GM12878 (cell line): ENCODE measurements around the gene CFAP92. TPM values are rescaled to one million over a fixed set of nuclear protein-coding genes. Genes with fewer than 3 reads are reported as not detected.

Experiments used
- BHLHE40 ChIP-seq, 2 experiments: fragments of 450-650 bp in 1 of 2; IDR thresholded peaks; 2 replicates each; pipeline ENCODE4 v1.6.1; 2011 to 2017; ENCODE audit warnings: low read depth in 2 of 2, borderline replicate concordance in 1 of 2, improper control_type of control experiment in 1 of 2, low read length in 1 of 2, mild to moderate bottlenecking in 1 of 2
- CEBPB ChIP-seq, 2 experiments: fragments of 150-350 bp in 1 of 2; IDR thresholded peaks; 2 replicates each; pipeline ENCODE4 v1.6.1; 2012 to 2014; ENCODE audit warnings: low read depth in 2 of 2, low read length in 2 of 2, borderline replicate concordance in 1 of 2, inconsistent platforms in 1 of 2
- FOS ChIP-seq: IDR thresholded peaks from 3 replicates; pipeline ENCODE4 v1.6.1; 2011; ENCODE audit warnings: borderline replicate concordance; ENCODE audit not compliant: insufficient read length; ENCODE audit errors: extremely low read depth
- HCFC1 ChIP-seq: fragments of 150-350 bp; IDR thresholded peaks from 2 replicates; pipeline ENCODE4 v1.6.1; 2014; ENCODE audit warnings: low read length
- MEF2A ChIP-seq: IDR thresholded peaks from 2 replicates; pipeline ENCODE4 v1.6.1; 2011; ENCODE audit warnings: low read depth, mild to moderate bottlenecking, low read length, moderate library complexity; ENCODE audit not compliant: insufficient read depth
- MXI1 ChIP-seq: fragments of 150-350 bp; IDR thresholded peaks from 2 replicates; pipeline ENCODE4 v1.6.1; 2011; ENCODE audit warnings: low read depth, mild to moderate bottlenecking, inconsistent platforms, low read length, improper control_type of control experiment
- NFYA ChIP-seq: IDR thresholded peaks from 2 replicates; pipeline ENCODE4 v1.6.1; 2011; ENCODE audit warnings: low read depth, mild to moderate bottlenecking, low read length, improper control_type of control experiment, borderline replicate concordance
- POLR2AphosphoS5 ChIP-seq: IDR thresholded peaks from 2 replicates; pipeline ENCODE4 v1.6.1; 2011; ENCODE audit warnings: mild to moderate bottlenecking, low read length, inconsistent platforms
- RAD51 ChIP-seq: fragments of 450-650 bp; IDR thresholded peaks from 2 replicates; pipeline ENCODE4 v1.6.1; 2016; ENCODE audit warnings: moderate library complexity, mild to moderate bottlenecking, inconsistent platforms
- SIX5 ChIP-seq: IDR thresholded peaks from 2 replicates; pipeline ENCODE4 v1.6.1; 2011; ENCODE audit warnings: mild to moderate bottlenecking, low read depth, low read length, moderate library complexity; ENCODE audit not compliant: severe bottlenecking
- SP1 ChIP-seq: IDR thresholded peaks from one replicate; pipeline ENCODE4 v1.6.1; 2011; ENCODE audit warnings: low read depth, low read length
- SUPT20H ChIP-seq: IDR thresholded peaks from 2 replicates; pipeline ENCODE4 v1.6.1; 2011; ENCODE audit warnings: low read depth, mild to moderate bottlenecking, low read length, moderate library complexity, borderline replicate concordance; ENCODE audit not compliant: control insufficient read depth
- polyA plus RNA-seq, 11 experiments: library from polyadenylated mRNA; depleted of rRNA in 4 of 11; unstranded in 6 of 11; stranded (reverse) in 5 of 11; fragments of >200 nt; fragmentation: Nextera tagmentation in 4 of 11; fragmentation: Illumina TruSeq in 1 of 11; extraction: Ambion mirVana in 4 of 11; extraction: Trizol in 1 of 11; gene quantifications; 1 replicate in 1 of 11; 2 replicates in 10 of 11; pipeline versions ENCODE4 v1.2.1 to v1.2.3, GENCODE V29; 2011 to 2016; ENCODE audit warnings: inconsistent platforms in 2 of 11, missing spikeins in 2 of 11, low read depth in 1 of 11
- total RNA-seq, 4 experiments: library from RNA; depleted of rRNA in 3 of 4; stranded (reverse); fragments of >200 nt in 3 of 4; fragmentation: Illumina TruSeq in 1 of 4; extraction: Trizol in 1 of 4; gene quantifications; 2 replicates each; pipeline versions ENCODE4 v1.2.1 to v1.2.3, GENCODE V29; 2013 to 2021
- TF ChIP-seq, protein P1 (sequence below): fragments of 450-650 bp; IDR thresholded peaks from 2 replicates; pipeline ENCODE4 v1.6.1; 2017; ENCODE audit warnings: mild to moderate bottlenecking
- TF ChIP-seq, protein P2 (sequence below): fragments of 450-650 bp; IDR thresholded peaks from 2 replicates; pipeline ENCODE4 v1.6.1; 2017; ENCODE audit warnings: mild to moderate bottlenecking, low read depth, inconsistent platforms; ENCODE audit not compliant: poor library complexity, severe bottlenecking
- TF ChIP-seq, protein P3 (sequence below): IDR thresholded peaks from 2 replicates; pipeline ENCODE4 v1.6.1; 2011; ENCODE audit warnings: borderline replicate concordance, low read depth, mild to moderate bottlenecking, moderate library complexity, mixed read lengths, low read length; ENCODE audit not compliant: insufficient read depth; ENCODE audit errors: extremely low read length
- TF ChIP-seq, protein P4 (sequence below): fragments of 450-650 bp; IDR thresholded peaks from 2 replicates; pipeline ENCODE4 v1.6.1; 2017; ENCODE audit warnings: low read depth, mild to moderate bottlenecking, moderate library complexity
- TF ChIP-seq, protein P5 (sequence below): IDR thresholded peaks from 2 replicates; pipeline ENCODE4 v1.6.1; 2012; ENCODE audit warnings: low read depth, low read length, improper control_type of control experiment
- TF ChIP-seq, protein P6 (sequence below): fragments of 450-650 bp; IDR thresholded peaks from 2 replicates; pipeline ENCODE4 v1.6.1; 2014; ENCODE audit warnings: mild to moderate bottlenecking

Gene CFAP92
- total and polyA plus RNA-seq, 10 of the 15 experiments (the other 5 are each of a cell fraction or from before 2014, with no cell fraction given) = 0.05 to 0.52 (median 0.14) TPM; not detected in 7

DNA sequence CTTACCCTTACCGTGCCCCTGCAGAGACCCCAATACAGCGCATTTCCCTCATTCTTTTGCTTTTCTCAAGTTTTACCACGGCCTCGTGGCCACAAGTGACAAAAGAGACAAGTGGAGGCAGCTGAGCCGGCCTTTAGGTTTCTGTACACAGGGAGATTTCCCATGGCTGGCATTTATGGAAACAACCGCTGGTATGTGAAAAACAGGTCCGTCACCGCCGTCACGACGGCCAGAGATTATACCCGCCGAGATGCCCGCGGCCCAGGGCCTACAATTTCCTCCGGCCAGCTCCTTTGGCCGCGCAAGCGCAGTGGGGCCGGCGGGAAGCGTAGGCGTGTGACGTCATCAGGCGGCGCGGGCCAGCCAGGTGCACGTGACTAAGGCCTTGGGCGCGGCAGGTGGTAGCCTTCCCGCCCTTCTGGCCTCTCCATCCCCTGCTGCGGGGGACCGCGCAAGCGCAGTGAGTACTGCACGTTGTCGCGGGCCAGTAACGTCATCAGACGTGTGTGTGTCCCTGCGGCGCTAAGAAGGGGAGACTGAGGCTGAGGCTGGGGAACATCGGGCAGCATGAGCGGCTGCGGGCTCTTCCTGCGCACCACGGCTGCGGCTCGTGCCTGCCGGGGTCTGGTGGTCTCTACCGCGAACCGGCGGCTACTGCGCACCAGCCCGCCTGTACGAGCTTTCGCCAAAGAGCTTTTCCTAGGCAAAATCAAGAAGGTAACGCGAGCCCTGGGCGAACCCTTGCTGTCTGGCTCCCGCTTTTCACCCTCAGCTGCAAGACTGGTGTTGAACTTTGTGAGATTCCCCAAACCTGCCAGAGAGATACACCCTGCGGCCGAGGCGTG lies 114.5 kb downstream of the CFAP92 start, which contains the start of gene ACAD9 (continued):
- TF ChIP-seq, protein P1, sequence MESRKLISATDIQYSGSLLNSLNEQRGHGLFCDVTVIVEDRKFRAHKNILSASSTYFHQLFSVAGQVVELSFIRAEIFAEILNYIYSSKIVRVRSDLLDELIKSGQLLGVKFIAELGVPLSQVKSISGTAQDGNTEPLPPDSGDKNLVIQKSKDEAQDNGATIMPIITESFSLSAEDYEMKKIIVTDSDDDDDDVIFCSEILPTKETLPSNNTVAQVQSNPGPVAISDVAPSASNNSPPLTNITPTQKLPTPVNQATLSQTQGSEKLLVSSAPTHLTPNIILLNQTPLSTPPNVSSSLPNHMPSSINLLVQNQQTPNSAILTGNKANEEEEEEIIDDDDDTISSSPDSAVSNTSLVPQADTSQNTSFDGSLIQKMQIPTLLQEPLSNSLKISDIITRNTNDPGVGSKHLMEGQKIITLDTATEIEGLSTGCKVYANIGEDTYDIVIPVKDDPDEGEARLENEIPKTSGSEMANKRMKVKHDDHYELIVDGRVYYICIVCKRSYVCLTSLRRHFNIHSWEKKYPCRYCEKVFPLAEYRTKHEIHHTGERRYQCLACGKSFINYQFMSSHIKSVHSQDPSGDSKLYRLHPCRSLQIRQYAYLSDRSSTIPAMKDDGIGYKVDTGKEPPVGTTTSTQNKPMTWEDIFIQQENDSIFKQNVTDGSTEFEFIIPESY = no peak
- TF ChIP-seq, protein P2, sequence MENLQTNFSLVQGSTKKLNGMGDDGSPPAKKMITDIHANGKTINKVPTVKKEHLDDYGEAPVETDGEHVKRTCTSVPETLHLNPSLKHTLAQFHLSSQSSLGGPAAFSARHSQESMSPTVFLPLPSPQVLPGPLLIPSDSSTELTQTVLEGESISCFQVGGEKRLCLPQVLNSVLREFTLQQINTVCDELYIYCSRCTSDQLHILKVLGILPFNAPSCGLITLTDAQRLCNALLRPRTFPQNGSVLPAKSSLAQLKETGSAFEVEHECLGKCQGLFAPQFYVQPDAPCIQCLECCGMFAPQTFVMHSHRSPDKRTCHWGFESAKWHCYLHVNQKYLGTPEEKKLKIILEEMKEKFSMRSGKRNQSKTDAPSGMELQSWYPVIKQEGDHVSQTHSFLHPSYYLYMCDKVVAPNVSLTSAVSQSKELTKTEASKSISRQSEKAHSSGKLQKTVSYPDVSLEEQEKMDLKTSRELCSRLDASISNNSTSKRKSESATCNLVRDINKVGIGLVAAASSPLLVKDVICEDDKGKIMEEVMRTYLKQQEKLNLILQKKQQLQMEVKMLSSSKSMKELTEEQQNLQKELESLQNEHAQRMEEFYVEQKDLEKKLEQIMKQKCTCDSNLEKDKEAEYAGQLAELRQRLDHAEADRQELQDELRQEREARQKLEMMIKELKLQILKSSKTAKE = no peak
- TF ChIP-seq BHLHE40 (IDR thresholded peaks at IDR 0.05; ENCODE audit: borderline replicate concordance in 1 of 2, low read depth in 2 of 2, low read length in 1 of 2) (peak; percentile 99 to 100), MEF2A (no peak), FOS (no peak), RAD51 (peak; percentile 96), SIX5 (peak; percentile 15), NFYA (no peak), CEBPB (IDR thresholded peaks at IDR 0.05; ENCODE audit: borderline replicate concordance in 1 of 2, low read depth in 2 of 2, low read length in 2 of 2) (no peak), SUPT20H (no peak), SP1 (peak; percentile 66), MXI1 (peak; percentile 89), POLR2AphosphoS5 (peak; percentile 94), HCFC1 (peak; percentile 78)
- TF ChIP-seq, protein P3, sequence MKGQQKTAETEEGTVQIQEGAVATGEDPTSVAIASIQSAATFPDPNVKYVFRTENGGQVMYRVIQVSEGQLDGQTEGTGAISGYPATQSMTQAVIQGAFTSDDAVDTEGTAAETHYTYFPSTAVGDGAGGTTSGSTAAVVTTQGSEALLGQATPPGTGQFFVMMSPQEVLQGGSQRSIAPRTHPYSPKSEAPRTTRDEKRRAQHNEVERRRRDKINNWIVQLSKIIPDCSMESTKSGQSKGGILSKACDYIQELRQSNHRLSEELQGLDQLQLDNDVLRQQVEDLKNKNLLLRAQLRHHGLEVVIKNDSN = peak; percentile 97
- TF ChIP-seq, protein P4, sequence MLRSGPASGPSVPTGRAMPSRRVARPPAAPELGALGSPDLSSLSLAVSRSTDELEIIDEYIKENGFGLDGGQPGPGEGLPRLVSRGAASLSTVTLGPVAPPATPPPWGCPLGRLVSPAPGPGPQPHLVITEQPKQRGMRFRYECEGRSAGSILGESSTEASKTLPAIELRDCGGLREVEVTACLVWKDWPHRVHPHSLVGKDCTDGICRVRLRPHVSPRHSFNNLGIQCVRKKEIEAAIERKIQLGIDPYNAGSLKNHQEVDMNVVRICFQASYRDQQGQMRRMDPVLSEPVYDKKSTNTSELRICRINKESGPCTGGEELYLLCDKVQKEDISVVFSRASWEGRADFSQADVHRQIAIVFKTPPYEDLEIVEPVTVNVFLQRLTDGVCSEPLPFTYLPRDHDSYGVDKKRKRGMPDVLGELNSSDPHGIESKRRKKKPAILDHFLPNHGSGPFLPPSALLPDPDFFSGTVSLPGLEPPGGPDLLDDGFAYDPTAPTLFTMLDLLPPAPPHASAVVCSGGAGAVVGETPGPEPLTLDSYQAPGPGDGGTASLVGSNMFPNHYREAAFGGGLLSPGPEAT = peak; percentile 63; the same call in 1 of the 2 replicates
- TF ChIP-seq, protein P5, sequence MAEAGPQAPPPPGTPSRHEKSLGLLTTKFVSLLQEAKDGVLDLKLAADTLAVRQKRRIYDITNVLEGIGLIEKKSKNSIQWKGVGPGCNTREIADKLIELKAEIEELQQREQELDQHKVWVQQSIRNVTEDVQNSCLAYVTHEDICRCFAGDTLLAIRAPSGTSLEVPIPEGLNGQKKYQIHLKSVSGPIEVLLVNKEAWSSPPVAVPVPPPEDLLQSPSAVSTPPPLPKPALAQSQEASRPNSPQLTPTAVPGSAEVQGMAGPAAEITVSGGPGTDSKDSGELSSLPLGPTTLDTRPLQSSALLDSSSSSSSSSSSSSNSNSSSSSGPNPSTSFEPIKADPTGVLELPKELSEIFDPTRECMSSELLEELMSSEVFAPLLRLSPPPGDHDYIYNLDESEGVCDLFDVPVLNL = peak; percentile 71; the same call in 1 of the 2 replicates
- TF ChIP-seq, protein P6, sequence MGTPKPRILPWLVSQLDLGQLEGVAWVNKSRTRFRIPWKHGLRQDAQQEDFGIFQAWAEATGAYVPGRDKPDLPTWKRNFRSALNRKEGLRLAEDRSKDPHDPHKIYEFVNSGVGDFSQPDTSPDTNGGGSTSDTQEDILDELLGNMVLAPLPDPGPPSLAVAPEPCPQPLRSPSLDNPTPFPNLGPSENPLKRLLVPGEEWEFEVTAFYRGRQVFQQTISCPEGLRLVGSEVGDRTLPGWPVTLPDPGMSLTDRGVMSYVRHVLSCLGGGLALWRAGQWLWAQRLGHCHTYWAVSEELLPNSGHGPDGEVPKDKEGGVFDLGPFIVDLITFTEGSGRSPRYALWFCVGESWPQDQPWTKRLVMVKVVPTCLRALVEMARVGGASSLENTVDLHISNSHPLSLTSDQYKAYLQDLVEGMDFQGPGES = no peak
